HG02610 (cell line): ENCODE results near the gene EFHB.
"Not testable (repeated sequence)": the region's sequence is repeated elsewhere in the genome, so short reads cannot be mapped to it uniquely, and the experiment has no call there.

Source experiments
- ATAC-seq: cut with Tn5 transposase; IDR thresholded peaks from one replicate; pipeline ENCODE4 v1.9.1; 2021; ENCODE audit warnings: mild to moderate bottlenecking, moderate library complexity; ENCODE audit not compliant: unreplicated experiment

EFHB gene

DNA sequence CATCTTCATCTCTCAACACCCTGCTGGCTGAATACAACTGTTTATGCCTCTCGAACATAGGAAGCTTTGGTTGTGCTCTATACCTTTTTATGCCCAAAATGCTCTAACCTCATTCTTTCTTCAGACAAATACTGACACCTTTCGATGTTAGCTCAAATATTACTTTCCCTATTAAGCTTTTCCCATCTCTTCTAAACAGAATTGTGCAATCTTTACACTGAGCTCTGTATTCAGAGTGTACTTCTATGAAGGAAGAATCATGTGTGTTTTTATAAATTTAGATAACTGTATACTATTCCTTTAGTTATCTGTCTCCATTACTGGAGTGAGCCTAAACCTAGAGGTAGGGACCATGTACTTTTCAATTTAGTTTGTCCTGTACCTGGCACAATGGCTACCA is 1.6 kb downstream of the EFHB start:
- no peak for ATAC-seq

DNA sequence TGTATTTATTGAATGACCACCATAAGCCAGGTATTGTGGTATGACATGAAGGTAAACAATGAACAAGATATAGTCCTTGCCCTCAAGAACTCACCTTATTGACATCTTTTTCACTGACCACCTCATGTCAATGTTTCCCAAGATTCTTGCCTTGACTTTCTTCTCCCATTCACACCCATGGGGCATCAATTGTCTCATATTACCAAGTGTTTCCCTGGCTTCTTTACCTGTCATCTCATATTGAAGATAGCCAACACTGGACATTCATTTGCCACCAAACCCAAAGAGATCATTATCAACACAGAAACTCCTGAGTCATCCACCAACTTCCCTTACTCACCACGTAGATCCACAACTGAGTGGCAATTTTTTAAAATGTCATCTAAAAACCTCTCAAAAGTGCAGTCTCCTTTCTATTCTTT is 2.2 kb downstream of the EFHB start:
- ATAC-seq, result peak; percentile 68

DNA sequence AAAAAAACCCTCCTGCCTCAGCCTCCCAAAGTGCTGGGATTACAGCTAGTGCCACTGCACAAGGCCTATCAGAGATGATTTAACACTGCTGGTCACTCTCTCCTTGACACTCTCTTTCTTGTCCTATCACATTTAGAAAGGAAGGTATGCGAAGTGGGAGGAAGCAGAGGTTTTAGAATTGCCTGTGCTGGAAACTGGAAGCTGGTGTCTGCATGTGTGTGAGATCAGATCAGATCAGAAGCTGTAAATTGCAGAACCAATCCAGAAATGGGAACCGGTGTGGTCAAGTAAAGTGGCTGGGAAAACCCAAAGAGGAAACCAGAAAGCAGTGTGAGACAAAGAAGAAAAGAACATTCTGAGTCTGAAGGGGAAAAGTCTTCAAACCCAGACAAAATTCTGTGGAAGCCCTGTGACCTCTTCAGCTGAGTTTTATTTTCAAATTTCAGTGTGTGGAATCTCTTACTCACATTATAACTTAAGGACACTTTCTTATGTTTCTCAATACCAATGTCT is 2.8 kb downstream of the EFHB start:
- peak; percentile 90 for ATAC-seq

DNA sequence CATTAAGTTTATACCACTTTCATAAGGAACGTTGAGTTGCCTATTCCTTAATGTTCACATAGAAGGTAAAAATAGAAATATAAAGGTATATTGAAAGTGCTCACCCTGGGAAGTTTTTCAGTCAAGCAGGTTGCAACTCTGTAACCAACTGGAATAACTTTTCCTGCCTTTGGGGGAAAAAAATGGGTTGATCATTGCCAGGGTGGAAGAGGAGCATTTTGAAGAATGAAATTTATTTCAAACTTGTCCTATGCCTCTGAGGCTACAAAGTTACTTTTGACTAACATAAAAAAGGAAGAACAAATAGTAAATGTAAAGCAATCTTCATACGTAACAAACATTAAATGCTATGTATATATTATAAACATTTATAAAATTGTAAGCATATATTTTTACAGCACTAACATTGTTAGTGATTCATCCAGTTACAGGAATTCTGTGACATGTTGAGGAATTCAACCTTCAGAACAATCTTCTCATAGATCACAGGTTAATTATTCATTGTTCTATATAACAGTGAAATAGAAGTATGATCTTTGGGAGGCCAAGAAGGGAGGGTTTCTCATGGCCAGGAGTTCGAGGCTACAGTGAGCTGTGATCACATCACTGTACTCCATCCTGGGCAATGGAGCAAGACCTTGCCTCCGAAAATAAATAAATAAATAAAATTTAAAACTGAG is 13.5 kb downstream of the EFHB start:
- ATAC-seq, result no peak

DNA sequence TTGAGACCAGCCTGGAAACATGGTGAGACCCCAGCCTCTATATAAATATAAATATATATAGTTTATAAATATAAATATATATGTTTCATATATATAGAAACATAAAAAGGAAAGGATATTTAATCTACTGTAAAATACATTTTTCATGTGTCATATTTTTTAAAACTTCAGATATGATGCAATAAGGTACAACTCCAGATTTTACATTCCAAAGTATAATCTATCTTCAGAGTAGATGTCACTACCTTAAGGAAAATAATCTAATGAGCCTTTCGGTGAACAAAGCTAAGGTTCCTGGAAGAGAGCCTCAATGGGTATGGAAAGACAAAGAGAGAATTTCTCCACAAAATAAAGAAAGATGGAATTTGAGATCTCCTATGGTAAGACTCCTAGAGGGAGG is 16.9 kb downstream of the EFHB start:
- no peak for ATAC-seq

DNA sequence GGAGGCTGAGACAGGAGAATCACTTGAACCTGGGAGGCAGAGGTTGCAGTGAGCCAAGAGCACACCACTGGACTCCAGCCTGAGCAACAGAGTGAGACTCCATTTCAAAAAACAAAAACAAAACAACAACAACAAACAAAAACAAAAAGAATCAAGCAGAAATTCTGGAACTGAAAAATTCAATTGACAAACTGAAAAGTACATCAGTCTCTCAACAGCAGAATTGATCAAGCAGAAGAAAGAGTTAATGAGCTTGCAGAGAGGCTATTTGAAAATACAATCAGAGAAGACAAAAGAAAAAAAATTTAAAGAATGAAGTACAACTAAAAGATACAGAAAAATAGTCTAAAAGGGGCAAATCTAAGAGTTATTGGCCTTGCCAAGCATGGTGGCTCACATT is 22.6 kb downstream of the EFHB start:
- ATAC-seq, result no peak

DNA sequence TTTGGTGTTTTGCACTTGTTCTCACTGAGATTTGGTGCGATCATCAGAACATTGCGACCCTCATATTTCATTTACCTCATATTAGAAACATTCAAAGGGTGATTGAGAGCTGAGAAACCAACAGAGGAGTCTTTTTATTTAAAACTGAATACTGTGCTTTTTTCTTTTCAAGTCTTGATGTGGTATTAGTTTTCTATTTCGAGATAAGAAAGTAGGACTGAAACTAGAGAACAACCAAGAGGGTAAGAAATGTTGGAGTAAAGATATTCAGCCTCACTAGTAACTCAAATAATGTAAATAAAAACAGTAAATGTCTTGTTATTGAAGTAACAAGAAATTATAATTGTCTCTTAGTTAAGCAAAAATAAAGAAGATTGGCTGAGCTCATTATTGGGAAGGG is 26.5 kb downstream of the EFHB start:
- ATAC-seq, result no peak

DNA sequence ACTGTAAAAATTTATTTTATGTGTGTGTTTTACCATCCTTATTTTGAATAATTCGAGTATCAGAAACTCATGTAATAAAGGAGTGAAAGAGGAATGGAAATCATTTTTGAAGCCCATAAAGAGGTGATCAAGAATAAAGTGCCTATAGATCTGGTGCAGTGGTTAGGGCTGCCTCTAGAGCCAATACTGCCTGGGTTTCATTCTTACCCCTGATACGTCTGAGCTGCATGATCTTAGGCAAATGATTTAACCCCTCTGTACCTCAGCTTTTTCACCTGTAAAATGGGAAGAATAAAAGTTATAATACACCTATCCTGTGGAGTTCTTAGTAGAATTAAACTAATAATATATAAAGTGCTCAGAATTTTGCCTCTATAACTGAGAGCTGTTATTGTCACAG is 30.4 kb downstream of the EFHB start:
- no peak for ATAC-seq

DNA sequence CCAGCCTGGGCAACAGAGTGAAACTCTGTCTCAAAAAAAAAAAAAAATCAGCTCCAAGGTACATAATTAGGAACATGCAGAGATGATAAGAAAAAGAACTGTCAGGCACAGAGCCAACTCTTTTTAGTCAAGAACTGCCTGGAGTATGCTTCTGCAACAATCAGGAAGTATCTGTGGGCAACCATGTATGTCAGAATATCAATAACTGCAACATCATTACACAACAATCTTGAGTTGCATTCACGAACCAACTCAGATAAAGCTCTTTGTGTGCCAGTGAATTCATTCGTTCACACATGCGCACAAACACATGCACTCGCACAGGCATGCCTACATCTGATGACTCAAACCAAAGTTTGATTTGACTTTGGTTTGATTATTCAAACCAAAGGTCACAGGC is 32.1 kb downstream of the EFHB start:
- ATAC-seq, result no peak

DNA sequence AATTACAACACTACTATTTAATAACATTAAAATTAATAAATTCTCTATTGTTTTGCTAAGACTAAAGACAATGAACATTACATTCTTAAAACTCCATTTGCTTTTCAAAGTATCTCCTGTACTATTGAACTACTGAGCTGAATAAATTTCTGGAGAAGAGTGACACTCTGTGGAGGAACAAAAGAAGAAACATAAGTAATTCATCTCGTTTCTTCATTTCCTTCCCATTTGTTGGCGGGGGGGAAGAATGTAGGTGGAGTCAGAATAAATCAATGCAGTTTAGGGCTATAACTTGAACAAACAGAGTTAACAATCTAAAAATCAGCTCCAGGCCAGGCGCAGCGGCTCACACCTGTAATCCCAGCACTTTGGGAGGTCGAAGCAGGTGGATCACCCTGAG is 32.7 kb downstream of the EFHB start:
- ATAC-seq, result no peak

DNA sequence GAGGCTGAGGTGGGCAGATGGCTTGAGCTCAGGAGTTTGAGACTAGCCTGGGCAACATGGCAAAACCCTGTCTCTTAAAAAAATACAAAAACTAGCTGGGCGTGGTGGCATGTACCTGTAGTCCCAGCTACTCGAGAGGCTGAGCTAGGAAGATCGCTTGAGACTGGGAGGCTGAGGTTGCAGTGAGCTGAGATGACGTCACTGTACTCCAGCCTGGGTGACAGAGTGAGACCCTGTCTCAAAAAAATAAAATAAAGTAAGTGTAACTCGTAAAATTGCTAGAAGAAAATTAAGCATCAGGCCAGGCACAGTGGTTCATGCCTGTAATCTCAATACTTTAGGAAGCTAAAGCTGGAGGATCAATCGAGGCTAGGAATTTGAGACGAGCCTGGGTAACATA is 34.2 kb downstream of the EFHB start:
- ATAC-seq, result not testable (repeated sequence)

DNA sequence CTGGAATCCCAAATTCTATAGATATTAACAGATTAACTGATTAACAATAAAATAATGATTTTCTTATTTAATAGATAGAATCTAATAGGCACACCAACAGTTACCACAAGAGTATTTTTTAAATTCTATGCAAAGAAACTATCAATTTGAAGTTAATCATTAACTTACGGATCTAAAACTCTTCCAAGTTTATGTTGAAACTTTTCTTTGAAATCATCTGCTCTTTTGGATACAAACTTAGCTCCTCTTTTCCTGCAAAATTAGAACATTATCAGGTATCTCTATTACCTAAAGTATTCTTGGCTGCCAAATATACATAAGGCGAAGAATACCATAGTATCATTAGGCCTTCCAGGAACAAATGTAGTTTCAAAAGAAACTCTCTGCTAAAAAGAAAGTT is 34.8 kb downstream of the EFHB start:
- no peak for ATAC-seq

DNA sequence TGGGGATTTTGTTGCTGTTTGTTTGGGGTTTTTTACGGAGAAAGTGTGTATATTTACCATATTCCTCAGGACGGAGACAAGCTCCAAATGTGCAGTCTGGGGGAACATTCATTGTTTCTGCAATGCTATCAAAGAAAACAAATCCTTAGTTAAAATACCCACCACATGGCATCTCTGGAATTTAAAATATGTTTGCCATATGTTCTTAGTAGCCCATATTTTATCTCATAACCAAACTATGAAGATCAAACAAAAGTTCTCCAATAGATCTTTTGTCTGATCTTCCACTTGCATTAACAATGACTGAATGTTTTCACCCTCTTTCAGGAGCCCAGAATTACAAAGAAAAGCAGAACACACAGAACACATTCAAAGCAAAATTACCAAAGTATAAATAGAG is 35.3 kb downstream of the EFHB start:
- no peak for ATAC-seq

DNA sequence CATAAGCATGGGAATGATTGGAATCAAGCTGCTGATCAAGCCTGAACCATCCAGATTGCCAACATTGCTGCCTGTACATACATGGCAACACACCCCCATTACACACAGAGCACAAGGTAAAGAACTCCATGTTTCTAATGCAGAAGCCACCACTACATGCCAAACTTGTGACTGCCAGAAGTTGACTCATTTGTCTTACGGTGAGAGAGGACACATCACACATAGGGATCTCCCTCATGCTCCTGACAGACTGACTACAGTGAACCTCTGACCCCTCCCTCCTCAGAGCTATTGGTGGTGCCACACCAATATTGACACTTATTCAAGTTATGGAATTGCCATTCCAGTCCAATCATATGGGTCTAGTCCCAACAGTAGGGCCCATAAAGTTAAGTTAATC is 42.3 kb downstream of the EFHB start:
- no peak for ATAC-seq

DNA sequence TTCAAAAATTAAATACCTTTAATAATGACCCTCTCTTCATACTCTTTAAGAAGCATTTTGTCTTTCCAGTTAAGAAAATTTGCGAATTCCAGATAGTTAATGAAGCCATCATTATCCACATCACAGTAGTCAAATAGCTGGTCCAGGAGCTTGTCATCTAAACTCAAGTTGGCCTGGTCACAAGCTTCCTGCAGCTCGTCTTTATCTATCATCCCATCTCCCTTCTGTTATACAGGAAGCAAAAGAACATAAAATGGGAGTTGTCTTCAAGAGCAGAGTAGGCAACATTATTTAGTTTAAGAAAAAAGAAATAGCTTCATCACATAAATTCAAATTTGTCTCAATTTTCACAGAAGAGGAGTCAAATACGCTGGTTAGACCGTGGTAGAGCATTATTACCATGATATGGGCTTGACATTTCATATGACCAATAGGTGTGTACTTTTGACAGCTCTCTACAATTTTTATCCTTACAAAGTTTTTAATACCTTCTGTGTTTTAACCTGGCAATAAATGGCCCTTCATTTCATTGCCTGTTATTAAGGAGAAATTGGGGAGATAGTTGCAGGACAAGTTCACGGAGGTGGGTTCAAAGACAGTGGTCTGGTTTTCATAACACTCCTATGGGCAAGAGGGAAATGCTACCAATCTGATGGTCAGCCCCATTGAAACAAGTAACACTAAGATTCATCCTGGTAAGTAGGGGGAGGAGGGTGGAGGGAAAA is 45.4 kb downstream of the EFHB start:
- ATAC-seq, result no peak

DNA sequence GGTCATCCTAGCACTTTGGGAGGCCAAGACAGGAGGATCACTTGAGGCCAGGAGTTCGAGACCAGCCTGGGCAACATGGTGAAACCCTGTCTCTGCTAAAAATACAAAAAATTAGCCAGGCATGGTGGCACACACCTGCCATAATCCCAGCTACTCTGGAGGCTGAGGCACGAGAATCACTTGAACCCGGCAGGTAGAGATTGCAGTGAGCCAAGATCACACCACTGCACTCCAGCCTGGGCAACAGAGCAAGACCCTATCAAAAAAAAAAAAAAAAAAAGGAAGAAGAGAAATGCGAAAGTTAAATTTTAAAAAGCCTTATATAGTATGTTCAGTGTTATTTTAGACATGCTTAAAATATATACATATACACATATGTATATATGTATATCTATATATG is 46.9 kb downstream of the EFHB start:
- not testable (repeated sequence) for ATAC-seq

DNA sequence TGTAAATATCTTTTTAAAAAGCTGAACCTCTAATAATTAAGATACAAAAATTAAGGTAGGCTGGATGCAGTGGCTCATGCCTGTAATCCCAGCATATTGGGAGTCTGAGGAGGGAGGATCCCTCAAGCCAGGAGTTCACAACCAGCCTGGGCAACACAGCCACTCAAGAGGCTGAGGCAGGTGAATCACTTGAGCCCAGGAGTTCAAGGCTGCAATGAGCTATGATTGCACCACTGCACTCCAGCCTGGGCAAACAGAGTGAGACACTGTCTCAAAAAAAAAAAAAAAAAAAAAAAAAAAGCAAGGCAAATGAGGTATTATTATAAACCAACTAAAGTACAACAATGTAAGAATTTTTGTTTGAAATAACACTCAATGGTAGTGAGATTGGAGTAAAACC is 47.6 kb downstream of the EFHB start:
- ATAC-seq, result no peak

DNA sequence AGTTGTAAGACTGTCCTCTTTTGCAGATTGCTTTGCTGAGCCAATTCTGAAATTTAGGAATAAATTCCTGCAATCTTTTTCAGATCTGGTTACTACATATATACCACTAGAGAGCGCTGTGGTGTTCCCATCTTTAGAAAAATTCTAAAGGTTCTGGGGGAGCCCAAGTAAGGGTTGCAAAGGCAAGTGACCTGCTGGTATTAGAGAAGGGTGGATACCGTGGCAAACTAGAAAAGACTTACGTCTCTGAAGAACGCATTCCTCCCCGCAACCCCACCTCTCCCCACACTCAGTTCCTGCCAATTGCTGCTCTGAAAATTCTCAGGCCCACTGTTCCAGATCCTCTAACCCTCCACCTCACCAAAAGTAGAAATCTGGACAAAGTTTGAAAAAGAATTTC is 48.5 kb downstream of the EFHB start:
- ATAC-seq, result peak; percentile 48

DNA sequence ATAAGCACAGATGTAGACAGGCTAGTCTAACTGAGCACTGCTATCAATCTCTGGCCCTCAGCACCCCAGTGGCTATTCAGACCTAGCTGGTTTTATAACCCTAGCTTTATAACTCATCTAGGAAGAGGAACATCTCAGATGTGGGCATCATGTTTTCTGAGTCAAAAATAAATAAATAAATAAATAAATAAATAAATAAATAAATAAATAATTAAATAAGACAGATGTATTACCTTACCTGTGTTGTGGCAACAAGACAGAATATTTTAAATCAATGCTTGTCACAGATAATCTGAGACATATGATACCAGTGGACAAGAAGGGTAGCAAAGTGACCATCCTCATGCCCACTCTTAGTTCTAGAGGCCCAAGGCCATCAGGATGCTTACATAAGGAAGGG is 52.2 kb downstream of the EFHB start:
- no peak for ATAC-seq

DNA sequence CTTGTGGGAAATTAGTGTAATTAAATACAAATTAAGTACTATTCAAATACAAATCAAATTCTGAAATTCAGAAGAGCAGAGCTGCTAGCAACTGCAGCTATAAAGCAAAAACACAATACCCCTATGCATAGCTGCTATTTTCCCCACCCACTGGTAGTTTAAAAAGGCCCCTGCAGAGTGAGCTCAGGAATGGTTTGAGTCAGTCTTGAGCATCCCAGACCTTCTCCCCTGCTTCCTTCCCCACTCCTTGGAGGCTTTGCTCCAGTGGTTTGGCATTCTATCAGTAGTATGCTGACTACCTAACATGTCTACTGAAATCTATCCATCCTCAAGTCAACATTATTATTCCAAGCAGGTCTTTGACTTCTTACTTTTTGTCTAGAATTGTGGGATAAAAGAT is 53.0 kb downstream of the EFHB start:
- ATAC-seq, result peak; percentile 42

DNA sequence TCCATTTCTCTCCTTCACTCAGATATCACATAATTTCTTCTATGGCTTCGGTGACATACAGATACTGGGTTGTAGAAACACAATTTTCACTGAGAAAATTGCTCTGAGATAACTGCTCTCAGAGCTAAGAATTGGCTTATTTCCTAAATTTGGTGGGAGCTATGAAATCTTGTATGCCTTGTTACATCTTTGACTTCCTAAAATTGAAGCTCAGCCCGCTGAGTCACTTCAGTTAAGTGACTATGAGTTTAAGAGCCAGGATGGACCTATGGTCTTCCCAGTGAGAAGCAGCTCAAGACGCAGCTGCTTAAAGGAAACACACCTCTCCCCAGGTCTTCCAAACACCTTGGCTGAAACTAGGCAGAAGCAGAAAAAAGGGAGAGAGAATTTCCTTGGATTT is 56.4 kb downstream of the EFHB start:
- ATAC-seq, result no peak

DNA sequence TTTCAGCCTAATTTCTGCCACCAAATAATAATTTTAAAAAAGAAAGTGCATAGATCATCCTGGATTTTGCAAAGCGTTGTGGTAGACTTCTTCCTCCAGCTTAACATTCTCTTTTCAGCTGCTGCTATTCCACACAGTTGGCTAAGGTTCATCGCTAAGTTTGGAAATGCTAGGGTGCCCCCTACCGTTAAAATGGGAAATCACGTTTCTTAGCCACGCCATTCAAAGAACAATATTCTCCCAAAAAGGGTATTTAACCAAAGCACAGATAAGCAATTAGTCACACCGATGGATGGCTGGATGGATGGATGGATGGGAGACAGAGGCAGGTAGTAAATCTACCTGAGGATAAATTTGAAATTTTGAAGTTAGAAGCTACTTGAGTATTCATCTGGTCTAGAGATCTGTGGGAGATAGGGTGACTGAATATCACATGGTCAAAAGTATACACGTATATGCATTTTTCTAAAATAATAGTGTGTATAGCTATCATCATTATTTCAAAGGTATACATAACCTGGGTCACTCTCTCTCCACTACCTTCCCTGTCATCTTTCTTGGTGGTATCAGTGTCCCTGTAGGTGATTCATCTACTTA is 67.2 kb downstream of the EFHB start:
- peak; percentile 85 for ATAC-seq
